Right lobe of liver (tissue), 6 donors: ENCODE measurements around the gene DEFB126. TPM values are rescaled to one million over a fixed set of nuclear protein-coding genes. Genes with fewer than 3 reads are reported as not detected.
"Not testable (repeated sequence)": the region's sequence is repeated elsewhere in the genome, so short reads cannot be mapped to it uniquely, and the experiment has no call there.

Experiments used
- ATAC-seq, 4 donors: fragments of 200-7000 bp; cut with Tn5 transposase; one replicate each; pipeline ENCODE4 v1.9.1; 2020; ENCODE audit warnings: mild to moderate bottlenecking in 4 of 4, moderate library complexity in 4 of 4
- DNase-seq, 3 donors: peaks; one replicate each; pipeline ENCODE4 v3.0.0-alpha.2; 2020
- H3K27ac ChIP-seq, 3 donors: fragments of 200-600 bp; one replicate each; pipeline ENCODE4 v1.8.0; 2022
- H3K27me3 ChIP-seq, 2 donors: fragments of 200-600 bp; one replicate each; pipeline ENCODE4 v1.8.0; 2022
- H3K36me3 ChIP-seq, 4 donors: fragments of 200-600 bp; sonication (generic) in 1 of 4; one replicate each; pipeline versions ENCODE4 v1.5.1 to v1.8.0; 2017 to 2022; ENCODE audit warnings: control low read depth in 1 of 4
- H3K4me1 ChIP-seq, 4 donors: fragments of 200-600 bp; sonication (generic) in 1 of 4; one replicate each; pipeline versions ENCODE4 v1.5.1 to v1.8.0; 2017 to 2022; ENCODE audit warnings: control low read depth in 1 of 4
- H3K4me3 ChIP-seq, 3 donors: fragments of 200-600 bp; one replicate each; pipeline ENCODE4 v1.8.0; 2022
- H3K9me3 ChIP-seq, 4 donors: fragments of 200-600 bp; sonication (generic) in 1 of 4; one replicate each; pipeline versions ENCODE4 v1.5.1 to v1.8.0; 2017 to 2022; ENCODE audit warnings: control low read depth in 1 of 4
- CTCF ChIP-seq, 4 donors: fragments of 200-600 bp in 3 of 4; fragments of 450-650 bp in 1 of 4; IDR thresholded peaks; one replicate each; pipeline versions ENCODE4 v1.5.1 to v1.8.0; 2016 to 2022; ENCODE audit warnings: antibody characterized with exemption in 4 of 4, mild to moderate bottlenecking in 2 of 4
- POLR2A ChIP-seq: fragments of 450-650 bp; IDR thresholded peaks from one replicate; pipeline ENCODE4 v1.6.1; 2017; ENCODE audit warnings: antibody characterized with exemption, mild to moderate bottlenecking
- WGBS: methylation state at CpG from one replicate; pipeline ENCODE4 v1.1.6; 2018; ENCODE audit warnings: low coverage, low lambda C conversion rate; ENCODE audit not compliant: insufficient coverage; ENCODE audit errors: missing lambda C conversion rate; 5-methylcytosine and 5-hydroxymethylcytosine counted together
- intact Hi-C, 2 donors: fragments of 100-400 bp; cut with DNase I; formaldehyde crosslinking; loops; one replicate each; pipeline versions ENCODE4 v1.11.2 to v1.14.1; 2022
- long read RNA-seq: library from polyadenylated mRNA; unstranded; transcript quantifications from one replicate; pipeline ENCODE4 v2.0.0, GENCODE V29; 2019
- total RNA-seq, 6 experiments: library from RNA; depleted of rRNA in 2 of 6; stranded (reverse); fragments of >200 nt in 2 of 6; fragmentation: NEBNext Ultra II Directional in 3 of 6; extraction: Animal tissue kit (Norgen Biotek cat#: 25700) in 3 of 6; gene quantifications; one replicate each; pipeline versions ENCODE4 v1.1.0 to v1.2.4, GENCODE V29; 2016 to 2023
- donor health status: DM: no; HTN: yes; CAD: no.
- donor health status: DM: no; HTN: no; CAD: no.
- donor health status: DM: no; HTN: no; CAD: no.
- donor health status: DM: no; HTN: yes; CAD: no.
- donor health status: DM: no; HTN: yes; CAD: no.

Gene DEFB126
- not detected for total RNA-seq
- long read RNA-seq: 0 reads

- Histone ChIP-seq H3K9me3 (no peaks in the 10 kb centered on the region), H3K36me3 (no peaks in the 10 kb centered on the region), H3K4me3 (no peak within 1 kb of the TSS), H3K27me3 (no peaks in the 10 kb centered on the region), H3K4me1 (no peaks in the 10 kb centered on the region), H3K27ac (no peak within 1 kb of the TSS)
- DNase-seq: no peak
- 44% methylated on average over 1 of the region's 1 CpG for WGBS
- intact Hi-C loops: no loop called here
- TF ChIP-seq CTCF (IDR thresholded peaks at IDR 0.05) (no peak), POLR2A (no peak)
- no peak for ATAC-seq
Observed at GRCh38 chr20:142290-142689, at the start of gene DEFB126. Gene DEFB126, plus strand, starts transcription at chr20:142590. Its CDS starts 39 bp downstream, at chr20:142629.

GRCh38 chr20:93641-94040, 48.7 kb upstream of the DEFB126 start:
- no peak for TF ChIP-seq CTCF (IDR thresholded peaks at IDR 0.05)
- TF ChIP-seq POLR2A: no peak
- no peak for DNase-seq
- H3K4me3 ChIP-seq: no peak overlapping the region
- intact Hi-C loops: no loop called here
- no peak overlapping the region for H3K27ac ChIP-seq
- no peaks in the 10 kb centered on the region for H3K27me3 ChIP-seq
- H3K4me1 ChIP-seq: no peaks in the 10 kb centered on the region
- ATAC-seq: no peak
- no peaks in the 10 kb centered on the region for H3K9me3 ChIP-seq
- no peaks in the 10 kb centered on the region for H3K36me3 ChIP-seq

GRCh38 chr20:95215-95614, 47.2 kb upstream of the DEFB126 start:
- Histone ChIP-seq H3K27me3 (no peaks in the 10 kb centered on the region), H3K9me3 (no peaks in the 10 kb centered on the region), H3K27ac (no peak overlapping the region), H3K4me3 (no peak overlapping the region), H3K36me3 (no peaks in the 10 kb centered on the region), H3K4me1 (no peaks in the 10 kb centered on the region)
- TF ChIP-seq CTCF (IDR thresholded peaks at IDR 0.05): no peak
- TF ChIP-seq POLR2A: no peak
- intact Hi-C loops: no loop called here
- ATAC-seq (no peak), DNase-seq (no peak)
- 47% methylated on average over 4 of the region's 4 CpGs for WGBS

- ATAC-seq, DNase-seq, H3K9me3 ChIP-seq, H3K4me3 ChIP-seq, H3K4me1 ChIP-seq, H3K36me3 ChIP-seq, intact Hi-C loops, H3K27me3 ChIP-seq, H3K27ac ChIP-seq: not testable (repeated sequence)
- 51% methylated on average over 5 of the region's 5 CpGs for WGBS
Observed at GRCh38 chr20:97691-98090, 44.7 kb upstream of the DEFB126 start.

- Histone ChIP-seq H3K9me3 (no peaks in the 10 kb centered on the region), H3K36me3 (no peaks in the 10 kb centered on the region), H3K4me1 (no peaks in the 10 kb centered on the region), H3K4me3 (no peak overlapping the region), H3K27ac (no peak overlapping the region), H3K27me3 (no peaks in the 10 kb centered on the region)
- no peak for TF ChIP-seq POLR2A
- no peak for TF ChIP-seq CTCF (IDR thresholded peaks at IDR 0.05)
- DNase-seq: no peak
- intact Hi-C loops: no loop called here
- no peak for ATAC-seq
Observed at GRCh38 chr20:101975-102374, 40.4 kb upstream of the DEFB126 start.
